ENCODE measurements around the gene PARS2. TPM values are rescaled to one million over a fixed set of nuclear protein-coding genes. Genes with fewer than 3 reads are reported as not detected.

Gene PARS2
- total and polyA plus RNA-seq, 2 experiments from 2014 or later, result 5.9 to 13.6 TPM

DNA sequence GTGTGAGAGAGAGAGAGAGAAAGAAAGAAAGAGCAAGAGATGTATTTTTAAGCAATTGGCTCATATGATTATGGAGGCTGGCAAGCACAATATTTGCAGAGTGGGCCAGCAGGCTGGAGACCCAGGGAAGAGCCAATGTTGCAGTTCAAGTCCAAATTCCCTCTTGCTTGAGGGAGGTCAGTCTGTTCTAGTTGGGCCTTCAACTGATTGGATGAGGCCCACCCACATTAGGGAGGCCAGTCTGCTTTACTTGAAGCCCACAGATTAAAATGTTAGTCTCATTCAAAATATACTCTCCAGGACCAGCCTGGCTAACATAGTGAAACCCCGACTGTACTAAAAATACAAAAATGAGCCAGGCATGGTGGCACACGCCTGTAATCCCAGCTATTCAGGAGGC, 8.6 kb upstream of the PARS2 start (continued):
- TF ChIP-seq, protein P1, sequence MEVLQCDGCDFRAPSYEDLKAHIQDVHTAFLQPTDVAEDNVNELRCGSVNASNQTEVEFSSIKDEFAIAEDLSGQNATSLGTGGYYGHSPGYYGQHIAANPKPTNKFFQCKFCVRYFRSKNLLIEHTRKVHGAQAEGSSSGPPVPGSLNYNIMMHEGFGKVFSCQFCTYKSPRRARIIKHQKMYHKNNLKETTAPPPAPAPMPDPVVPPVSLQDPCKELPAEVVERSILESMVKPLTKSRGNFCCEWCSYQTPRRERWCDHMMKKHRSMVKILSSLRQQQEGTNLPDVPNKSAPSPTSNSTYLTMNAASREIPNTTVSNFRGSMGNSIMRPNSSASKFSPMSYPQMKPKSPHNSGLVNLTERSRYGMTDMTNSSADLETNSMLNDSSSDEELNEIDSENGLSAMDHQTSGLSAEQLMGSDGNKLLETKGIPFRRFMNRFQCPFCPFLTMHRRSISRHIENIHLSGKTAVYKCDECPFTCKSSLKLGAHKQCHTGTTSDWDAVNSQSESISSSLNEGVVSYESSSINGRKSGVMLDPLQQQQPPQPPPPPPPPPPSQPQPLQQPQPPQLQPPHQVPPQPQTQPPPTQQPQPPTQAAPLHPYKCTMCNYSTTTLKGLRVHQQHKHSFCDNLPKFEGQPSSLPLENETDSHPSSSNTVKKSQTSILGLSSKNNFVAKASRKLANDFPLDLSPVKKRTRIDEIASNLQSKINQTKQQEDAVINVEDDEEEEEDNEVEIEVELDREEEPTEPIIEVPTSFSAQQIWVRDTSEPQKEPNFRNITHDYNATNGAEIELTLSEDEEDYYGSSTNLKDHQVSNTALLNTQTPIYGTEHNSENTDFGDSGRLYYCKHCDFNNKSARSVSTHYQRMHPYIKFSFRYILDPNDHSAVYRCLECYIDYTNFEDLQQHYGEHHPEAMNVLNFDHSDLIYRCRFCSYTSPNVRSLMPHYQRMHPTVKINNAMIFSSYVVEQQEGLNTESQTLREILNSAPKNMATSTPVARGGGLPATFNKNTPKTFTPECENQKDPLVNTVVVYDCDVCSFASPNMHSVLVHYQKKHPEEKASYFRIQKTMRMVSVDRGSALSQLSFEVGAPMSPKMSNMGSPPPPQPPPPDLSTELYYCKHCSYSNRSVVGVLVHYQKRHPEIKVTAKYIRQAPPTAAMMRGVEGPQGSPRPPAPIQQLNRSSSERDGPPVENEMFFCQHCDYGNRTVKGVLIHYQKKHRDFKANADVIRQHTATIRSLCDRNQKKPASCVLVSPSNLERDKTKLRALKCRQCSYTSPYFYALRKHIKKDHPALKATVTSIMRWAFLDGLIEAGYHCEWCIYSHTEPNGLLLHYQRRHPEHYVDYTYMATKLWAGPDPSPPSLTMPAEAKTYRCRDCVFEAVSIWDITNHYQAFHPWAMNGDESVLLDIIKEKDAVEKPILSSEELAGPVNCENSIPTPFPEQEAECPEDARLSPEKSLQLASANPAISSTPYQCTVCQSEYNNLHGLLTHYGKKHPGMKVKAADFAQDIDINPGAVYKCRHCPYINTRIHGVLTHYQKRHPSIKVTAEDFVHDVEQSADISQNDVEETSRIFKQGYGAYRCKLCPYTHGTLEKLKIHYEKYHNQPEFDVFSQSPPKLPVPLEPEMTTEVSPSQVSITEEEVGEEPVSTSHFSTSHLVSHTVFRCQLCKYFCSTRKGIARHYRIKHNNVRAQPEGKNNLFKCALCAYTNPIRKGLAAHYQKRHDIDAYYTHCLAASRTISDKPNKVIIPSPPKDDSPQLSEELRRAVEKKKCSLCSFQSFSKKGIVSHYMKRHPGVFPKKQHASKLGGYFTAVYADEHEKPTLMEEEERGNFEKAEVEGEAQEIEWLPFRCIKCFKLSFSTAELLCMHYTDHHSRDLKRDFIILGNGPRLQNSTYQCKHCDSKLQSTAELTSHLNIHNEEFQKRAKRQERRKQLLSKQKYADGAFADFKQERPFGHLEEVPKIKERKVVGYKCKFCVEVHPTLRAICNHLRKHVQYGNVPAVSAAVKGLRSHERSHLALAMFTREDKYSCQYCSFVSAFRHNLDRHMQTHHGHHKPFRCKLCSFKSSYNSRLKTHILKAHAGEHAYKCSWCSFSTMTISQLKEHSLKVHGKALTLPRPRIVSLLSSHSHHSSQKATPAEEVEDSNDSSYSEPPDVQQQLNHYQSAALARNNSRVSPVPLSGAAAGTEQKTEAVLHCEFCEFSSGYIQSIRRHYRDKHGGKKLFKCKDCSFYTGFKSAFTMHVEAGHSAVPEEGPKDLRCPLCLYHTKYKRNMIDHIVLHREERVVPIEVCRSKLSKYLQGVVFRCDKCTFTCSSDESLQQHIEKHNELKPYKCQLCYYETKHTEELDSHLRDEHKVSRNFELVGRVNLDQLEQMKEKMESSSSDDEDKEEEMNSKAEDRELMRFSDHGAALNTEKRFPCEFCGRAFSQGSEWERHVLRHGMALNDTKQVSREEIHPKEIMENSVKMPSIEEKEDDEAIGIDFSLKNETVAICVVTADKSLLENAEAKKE (CRISPR knock-in tag; IDR thresholded peaks at IDR 0.05), result no peak
- no peak for TF ChIP-seq POLR2AphosphoS5 (IDR thresholded peaks at IDR 0.05; ENCODE audit: low read depth)

DNA sequence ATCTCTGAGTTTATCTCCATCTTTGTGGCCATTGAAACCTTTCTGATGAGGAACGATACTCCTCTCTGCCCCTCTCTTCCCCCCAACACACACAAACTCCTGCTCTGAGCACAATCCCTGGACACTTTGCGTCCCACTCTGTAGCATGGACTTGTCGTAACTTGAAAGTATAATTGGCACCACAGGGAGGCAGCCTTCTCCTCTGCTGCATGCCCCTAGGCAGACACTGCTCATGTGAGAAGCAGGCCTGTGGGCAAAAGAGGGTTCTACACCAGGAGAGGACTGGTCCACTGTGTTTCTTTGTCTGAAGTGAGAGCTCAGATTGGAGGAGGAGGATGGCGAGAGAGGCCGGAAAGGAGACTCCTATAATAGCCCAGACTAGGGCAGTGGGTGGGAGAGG, 3.8 kb upstream of the PARS2 start:
- no peak overlapping the region for H3K27ac Mint-ChIP-seq
- no peak overlapping the region for H3K27ac ChIP-seq (ENCODE audit: low read depth)
- H3K4me1 ChIP-seq (ENCODE audit: insufficient read depth), result peaks cover 9% of the 10 kb centered on the region
- H3K79me2 ChIP-seq (replicated peaks; ENCODE audit: insufficient read depth), result peaks cover 10% of the 10 kb centered on the region
- H2AFZ ChIP-seq, result no peak overlapping the region
- peaks cover 13% of the 10 kb centered on the region for H3K4me1 Mint-ChIP-seq
- no peaks in the 10 kb centered on the region; the same call in 1 of the 3 replicates for H3K9me3 Mint-ChIP-seq
- no peaks in the 10 kb centered on the region for H3K36me3 Mint-ChIP-seq (ENCODE audit: low read depth)
- DNase-seq (ENCODE audit: low spot score) (no peak), ATAC-seq (no peak)
- TF ChIP-seq POLR2AphosphoS5 (IDR thresholded peaks at IDR 0.05; ENCODE audit: low read depth), result no peak
- TF ChIP-seq, protein P2, sequence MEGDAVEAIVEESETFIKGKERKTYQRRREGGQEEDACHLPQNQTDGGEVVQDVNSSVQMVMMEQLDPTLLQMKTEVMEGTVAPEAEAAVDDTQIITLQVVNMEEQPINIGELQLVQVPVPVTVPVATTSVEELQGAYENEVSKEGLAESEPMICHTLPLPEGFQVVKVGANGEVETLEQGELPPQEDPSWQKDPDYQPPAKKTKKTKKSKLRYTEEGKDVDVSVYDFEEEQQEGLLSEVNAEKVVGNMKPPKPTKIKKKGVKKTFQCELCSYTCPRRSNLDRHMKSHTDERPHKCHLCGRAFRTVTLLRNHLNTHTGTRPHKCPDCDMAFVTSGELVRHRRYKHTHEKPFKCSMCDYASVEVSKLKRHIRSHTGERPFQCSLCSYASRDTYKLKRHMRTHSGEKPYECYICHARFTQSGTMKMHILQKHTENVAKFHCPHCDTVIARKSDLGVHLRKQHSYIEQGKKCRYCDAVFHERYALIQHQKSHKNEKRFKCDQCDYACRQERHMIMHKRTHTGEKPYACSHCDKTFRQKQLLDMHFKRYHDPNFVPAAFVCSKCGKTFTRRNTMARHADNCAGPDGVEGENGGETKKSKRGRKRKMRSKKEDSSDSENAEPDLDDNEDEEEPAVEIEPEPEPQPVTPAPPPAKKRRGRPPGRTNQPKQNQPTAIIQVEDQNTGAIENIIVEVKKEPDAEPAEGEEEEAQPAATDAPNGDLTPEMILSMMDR (conservative IDR thresholded peaks at IDR 0.05; ENCODE audit: low read depth in 2 of 2), result peak; percentile 22 to 56; a peak in 2 of 4 replicates
- H3K4me2 ChIP-seq, result no peak overlapping the region
- H3F3A ChIP-seq (replicated peaks; ENCODE audit: low read depth), result 0 out of 2 replicates have a peak, but pooled peaks cover 3% of the 10 kb centered on the region
- no peaks in the 10 kb centered on the region for H3K27me3 ChIP-seq (ENCODE audit: insufficient read depth)
- H3K4me3 ChIP-seq, result no peak overlapping the region
- H3K27me3 Mint-ChIP-seq (ENCODE audit: insufficient read depth, low read depth, poor library complexity), result peaks cover 2% of the 10 kb centered on the region
- H4K20me1 ChIP-seq (replicated peaks; ENCODE audit: insufficient read depth), result no peaks in the 10 kb centered on the region
- H3K4me3 Mint-ChIP-seq, result no peak overlapping the region
- peaks cover 2% of the 10 kb centered on the region; the same call in 1 of the 2 replicates for H3K9me2 ChIP-seq (ENCODE audit: insufficient read depth)
- H3K36me3 ChIP-seq (ENCODE audit: insufficient read depth), result no peaks in the 10 kb centered on the region

Data from GM23338 (cell line).